Upper lobe of left lung (tissue), 4 donors: Measurements from ENCODE around the gene HOXA4.

Source experiments
- EP300 ChIP-seq, 4 donors: sonication (generic); formaldehyde crosslinking; IDR thresholded peaks; one replicate each; pipeline ENCODE4 v1.5.1; 2017; ENCODE audit warnings: antibody characterized with exemption in 4 of 4, control low read depth in 2 of 4
- TF ChIP-seq, protein P1 (sequence below), 6 experiments: fragments of 450-650 bp in 4 of 6; fragments of 200-600 bp in 2 of 6; sonication (generic) in 2 of 6; IDR thresholded peaks; one replicate each; pipeline ENCODE4 v1.5.1; 2016 to 2019; ENCODE audit warnings: antibody characterized with exemption in 6 of 6

DNA sequence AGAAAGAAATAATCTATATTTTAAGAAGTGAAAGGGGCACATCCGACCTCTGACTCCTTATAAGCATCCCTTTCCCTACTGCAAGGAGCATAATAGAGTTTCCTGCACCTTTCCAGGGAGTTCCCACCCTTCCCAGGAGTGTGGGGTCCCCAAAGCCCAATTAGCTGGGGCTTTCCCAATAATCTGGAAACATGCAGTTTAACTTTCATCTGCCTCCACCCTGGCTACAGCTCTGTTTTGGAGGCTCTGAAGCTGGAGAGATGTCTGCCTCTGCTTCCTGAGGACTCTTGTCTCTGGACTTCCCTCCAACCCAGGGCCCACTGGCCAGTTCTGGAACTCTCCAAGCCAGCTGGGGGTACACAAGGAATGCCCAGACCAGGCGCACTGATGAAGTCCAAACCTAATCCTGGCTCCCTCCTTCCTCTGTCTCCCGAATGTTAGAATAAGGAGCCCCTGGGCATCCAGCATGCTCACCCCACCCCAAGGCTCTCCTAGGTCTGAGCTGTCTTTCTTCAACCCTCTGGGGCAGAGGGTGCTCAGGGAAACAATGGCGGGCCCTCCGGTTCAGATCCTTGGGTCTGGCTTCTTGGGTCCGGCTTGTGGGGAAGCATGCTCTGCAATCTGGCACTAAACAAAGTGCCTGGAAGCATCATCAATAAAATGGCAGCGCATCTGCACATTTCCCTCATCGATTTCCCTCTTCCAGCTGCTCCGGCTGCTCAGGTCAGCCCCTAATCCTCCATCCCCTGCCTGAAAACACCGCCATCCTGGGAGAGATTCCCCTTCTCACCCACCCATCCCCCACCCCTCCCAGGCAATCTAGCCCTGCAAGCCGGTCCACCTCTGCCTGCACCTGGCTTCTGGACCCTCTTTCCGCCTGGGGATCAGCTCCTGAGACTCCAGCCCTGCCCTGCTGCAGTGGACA, 13.3 kb downstream of the HOXA4 start:
- TF ChIP-seq, protein P1, sequence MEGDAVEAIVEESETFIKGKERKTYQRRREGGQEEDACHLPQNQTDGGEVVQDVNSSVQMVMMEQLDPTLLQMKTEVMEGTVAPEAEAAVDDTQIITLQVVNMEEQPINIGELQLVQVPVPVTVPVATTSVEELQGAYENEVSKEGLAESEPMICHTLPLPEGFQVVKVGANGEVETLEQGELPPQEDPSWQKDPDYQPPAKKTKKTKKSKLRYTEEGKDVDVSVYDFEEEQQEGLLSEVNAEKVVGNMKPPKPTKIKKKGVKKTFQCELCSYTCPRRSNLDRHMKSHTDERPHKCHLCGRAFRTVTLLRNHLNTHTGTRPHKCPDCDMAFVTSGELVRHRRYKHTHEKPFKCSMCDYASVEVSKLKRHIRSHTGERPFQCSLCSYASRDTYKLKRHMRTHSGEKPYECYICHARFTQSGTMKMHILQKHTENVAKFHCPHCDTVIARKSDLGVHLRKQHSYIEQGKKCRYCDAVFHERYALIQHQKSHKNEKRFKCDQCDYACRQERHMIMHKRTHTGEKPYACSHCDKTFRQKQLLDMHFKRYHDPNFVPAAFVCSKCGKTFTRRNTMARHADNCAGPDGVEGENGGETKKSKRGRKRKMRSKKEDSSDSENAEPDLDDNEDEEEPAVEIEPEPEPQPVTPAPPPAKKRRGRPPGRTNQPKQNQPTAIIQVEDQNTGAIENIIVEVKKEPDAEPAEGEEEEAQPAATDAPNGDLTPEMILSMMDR (IDR thresholded peaks at IDR 0.05), result no peak
- TF ChIP-seq EP300 (IDR thresholded peaks at IDR 0.05), result no peak
